CD1c-positive myeloid dendritic cell (primary cell): ENCODE results near the gene VTA1.
"Not testable (repeated sequence)": the region's sequence is repeated elsewhere in the genome, so short reads cannot be mapped to it uniquely, and the experiment has no call there.

ENCODE experiments used
- DNase-seq: peaks from one replicate; pipeline ENCODE4 v3.0.0-alpha.2; 2016; ENCODE audit errors: extremely low spot score

Gene VTA1

GRCh38 chr6:142225552-142225951 lies 78.5 kb downstream of the VTA1 start:
- DNase-seq: no peak

DNA sequence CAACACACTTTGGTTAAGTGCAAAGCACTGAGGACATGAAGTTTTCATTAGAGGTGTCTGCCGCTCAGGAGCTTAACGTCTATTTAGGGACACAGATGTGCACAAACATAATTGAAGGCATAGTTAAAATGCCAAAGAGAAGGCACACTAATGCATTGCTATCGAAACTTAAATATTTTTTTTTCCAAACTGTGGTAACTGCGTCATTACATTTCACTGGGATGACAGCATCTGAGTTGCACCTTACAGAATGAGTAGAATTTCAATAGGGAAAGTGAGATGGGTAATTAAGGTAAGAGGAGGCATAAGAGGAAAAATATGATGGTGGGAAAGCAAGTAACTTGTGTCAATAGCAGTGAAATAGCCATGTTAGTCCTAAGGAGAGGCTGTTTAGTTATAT lies 79.7 kb downstream of the VTA1 start:
- DNase-seq: no peak

DNA sequence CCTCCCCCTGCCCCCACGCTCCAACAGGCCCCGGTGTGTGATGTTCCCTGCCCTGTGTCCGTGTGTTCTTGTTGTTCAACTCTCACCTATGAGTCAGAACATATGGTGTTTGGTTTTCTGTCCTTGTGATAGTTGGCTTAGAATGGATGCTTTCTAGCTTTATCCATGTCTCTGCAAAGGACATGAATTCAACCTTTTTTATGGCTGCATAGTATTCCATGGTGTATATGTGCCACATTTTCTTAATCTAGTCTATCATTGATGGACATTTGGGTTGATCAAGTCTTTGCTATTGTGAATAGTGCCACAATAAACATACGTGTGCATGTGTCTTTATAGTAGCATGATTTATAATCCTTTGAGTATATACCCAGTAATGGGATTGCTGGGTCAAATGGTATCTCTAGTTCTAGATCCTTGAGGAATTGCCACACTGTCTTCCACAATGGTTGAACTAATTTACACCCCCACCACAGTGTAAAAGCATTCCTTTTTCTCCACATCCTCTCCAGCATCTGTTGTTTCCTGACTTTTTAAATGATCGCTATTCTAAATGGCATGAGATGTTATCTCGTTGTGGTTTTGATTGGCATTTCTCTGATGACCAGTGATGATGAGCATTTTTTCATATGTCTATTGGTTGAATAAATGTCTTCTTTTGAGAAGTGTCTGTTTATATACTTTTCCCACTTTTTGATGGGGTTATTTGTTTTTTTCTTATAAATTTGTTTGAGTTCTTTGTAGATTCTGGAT lies 82.6 kb downstream of the VTA1 start:
- not testable (repeated sequence) for DNase-seq

DNA sequence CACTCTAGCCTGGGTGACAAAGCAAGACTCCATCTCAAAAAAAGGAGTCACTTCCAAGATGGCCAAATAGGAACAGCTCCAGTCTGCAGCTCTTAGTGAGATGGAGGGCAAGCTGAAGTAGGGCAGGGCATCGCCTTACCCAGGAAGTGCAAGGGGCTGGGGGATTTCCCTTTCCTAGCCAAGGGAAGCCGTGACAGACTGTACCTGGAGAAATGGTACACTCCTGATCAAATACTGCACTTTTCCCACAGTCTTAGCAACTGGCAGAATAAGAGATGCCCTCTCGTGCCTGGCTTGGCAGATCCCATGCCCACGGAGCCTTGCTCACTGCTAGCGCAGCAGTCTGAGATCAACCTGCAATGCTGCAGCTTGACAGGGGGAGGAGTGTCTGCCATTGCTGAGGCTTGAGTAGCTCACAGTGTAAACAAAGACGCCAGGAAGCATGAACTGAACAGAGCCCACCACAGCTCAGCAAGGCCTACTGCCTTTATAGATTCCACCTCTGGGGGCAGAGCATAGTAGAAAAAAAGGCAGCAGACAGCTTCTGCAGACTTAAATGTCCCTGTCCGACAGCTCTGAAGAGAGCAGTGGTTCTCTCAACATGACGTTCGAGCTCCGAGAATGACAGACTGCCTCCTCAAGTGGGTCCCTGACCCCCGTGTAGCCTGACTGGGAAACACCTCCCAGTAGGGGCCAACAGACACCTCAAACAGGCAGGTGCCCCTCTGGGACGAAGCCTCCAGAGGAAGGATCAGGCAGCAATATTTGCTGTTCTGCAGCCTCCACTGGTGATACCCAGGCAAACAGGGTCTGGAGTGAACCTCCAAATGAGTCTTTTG lies 85.4 kb downstream of the VTA1 start:
- not testable (repeated sequence) for DNase-seq

DNA sequence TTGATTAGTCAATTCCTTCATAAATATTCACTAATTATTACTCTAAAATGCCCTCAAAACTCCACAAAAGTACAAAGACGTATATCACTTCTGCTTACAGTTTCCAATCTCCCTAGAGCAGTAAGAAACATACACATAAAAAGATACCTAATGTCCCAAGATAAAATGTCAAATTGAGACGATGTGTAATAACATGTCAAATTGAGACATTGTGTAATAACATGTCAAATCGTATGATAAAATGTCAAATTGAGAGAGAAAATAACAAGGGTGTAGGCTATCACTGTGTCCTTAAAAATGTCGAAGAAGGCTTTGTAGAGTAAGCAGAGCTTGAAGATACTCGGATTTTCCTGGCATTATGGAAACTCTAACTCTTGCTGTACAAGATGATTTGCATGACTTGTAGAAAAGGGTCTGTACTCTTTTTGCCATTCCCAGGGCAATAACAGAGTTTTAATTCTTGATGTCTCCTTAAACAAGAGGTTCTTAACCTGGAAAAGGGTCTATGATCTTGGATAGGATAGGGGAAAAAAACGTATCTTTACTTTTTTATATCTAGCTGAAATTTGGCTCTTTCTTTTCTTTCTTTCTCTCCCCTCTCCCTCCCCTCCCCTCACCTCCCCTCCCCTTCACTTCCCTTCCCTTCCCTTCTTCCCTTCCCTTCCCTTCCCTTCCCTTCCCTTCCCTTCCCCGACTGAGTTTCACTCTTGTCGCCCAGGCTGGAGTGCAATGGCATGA lies 87.1 kb downstream of the VTA1 start:
- no peak for DNase-seq

DNA sequence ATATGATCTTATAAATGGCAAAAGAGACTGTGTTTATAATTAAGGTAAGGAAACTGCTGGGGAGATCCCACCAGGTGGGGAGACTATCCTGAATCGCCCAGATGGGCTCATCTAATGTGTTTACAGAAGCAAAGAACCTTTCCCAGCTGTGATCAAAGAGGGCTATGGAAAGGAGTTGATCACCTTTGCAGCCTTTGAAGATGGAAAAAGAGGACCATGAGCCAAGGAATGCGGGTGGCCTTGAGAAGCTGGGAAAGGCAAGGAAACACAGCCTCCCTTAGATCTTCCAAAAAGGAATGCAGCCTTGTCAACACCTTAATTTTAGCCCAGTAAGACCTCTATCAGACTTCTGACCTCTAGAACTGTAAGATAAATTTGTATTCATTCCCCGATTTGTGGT lies 88.2 kb downstream of the VTA1 start:
- DNase-seq: no peak

- no peak for DNase-seq
Measured at GRCh38 chr6:142235791-142236190, 88.7 kb downstream of the VTA1 start.

DNA sequence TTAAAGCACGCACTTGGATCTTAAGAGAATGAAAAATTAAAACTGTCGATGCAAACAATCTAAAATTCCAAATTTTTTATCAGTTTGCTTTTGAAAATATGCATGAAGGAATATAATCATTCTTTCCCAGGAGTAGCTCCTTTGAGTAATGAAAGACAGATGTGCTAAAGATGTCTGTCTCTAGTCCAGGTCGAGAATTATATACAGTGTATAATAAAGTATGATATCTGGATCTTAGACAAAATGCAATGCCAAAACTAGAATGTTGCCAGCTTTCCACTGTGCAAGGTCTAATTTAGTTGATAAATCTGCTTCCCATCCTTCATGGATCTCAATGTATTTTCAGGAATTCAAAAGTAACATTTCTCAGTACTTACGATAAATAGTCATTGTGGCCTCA lies 89.6 kb downstream of the VTA1 start:
- no peak for DNase-seq

DNA sequence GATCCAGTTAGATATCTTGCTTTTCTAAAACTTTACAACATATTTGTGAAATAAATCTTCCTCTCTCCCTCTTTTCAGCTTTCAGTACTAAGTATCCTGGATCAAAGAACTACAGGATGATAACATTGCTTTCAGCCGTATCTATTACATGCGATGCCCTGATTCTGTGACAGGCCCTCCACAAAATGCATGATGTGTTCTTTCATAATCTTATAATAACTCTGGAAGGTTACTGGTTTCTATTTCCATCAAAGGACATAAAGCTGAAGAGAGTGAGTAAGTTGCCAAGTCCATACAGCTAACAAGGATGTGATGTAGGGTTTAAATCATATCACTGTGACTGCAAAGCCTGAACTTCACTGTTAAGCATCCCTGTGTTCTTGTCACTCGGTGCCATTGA lies 91.8 kb downstream of the VTA1 start:
- DNase-seq: no peak

DNA sequence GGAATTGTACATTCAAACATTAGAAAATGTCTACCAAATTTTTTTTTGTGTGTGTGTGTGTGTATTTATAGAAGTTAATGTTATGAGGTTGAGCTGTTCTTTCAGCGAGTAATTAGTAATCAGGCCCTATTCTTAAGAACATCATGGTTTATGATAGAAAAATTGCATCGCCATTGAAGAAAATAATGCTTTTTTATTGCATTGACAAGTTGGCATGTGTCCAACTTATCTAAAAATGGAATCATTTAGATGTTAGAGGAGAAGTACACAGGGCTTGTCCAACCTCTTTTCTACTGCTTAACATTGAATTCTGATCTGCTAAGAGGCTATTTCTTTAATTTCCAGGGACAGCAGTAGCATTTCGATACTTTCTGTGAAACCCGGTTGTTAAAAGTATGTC lies 93.1 kb downstream of the VTA1 start:
- DNase-seq: no peak

DNA sequence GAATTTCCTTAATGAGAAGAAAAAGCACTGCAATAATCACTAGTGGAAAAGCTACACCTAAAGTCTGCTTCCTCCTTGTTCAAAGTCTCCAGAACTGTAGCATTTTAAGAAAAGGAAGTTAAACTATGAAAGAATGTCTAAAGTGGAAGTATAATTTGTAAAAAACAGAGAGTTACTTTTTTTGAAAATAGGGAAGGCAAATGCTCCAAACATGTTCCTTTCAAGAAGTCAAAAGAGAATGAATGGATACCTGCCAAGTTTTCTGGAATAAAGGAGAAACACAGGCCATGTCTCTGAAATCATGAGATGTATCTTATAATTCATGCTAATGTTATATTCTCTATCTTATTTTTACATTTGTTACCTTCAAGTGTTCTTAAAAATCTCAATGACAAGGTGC lies 94.0 kb downstream of the VTA1 start:
- no peak for DNase-seq

- DNase-seq: no peak
Measured at GRCh38 chr6:142242269-142242668, 95.2 kb downstream of the VTA1 start.

GRCh38 chr6:142246960-142247359 lies 99.9 kb downstream of the VTA1 start:
- DNase-seq: no peak

GRCh38 chr6:142249266-142249665 lies 102.2 kb downstream of the VTA1 start:
- DNase-seq: no peak

- no peak for DNase-seq
Measured at GRCh38 chr6:142251930-142252445, 104.9 kb downstream of the VTA1 start.

DNA sequence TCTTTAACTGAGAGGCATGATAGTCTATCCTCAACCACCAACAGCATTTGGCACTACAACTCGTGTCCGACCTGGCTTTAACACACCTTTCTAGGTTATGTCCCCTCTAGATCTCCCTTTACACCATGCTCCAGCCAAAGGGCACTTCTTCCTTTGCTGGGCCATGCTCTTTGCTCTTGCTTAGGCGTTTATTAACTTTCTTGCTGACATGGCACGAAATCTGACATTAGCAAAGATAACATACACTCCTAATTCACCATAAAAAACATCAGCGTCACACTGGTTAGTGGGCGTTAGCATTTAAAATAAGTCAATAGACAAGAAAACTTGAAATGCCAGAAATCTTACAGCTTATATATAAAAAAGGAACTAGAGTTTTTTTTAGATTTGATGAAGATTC lies 107.5 kb downstream of the VTA1 start:
- DNase-seq: no peak

DNA sequence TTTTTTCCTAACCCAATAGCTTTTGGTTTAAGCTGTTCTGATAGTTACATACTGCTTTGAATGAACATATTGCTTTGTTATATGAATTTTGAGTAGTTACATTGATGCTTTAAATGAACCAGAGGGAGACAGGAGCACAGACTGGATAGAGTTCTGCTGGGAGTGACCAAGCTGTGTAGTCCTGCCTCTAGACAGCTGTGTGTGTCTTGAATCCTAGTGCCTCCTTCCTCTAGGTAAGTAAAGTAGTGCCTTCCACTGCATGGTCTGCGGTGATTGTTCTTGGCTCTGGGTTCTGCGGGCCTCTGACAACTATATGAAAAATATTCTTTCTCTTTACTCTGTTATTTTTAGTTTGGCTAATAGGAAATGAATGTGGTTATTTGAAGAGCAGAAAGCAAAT lies 108.7 kb downstream of the VTA1 start:
- DNase-seq: no peak

DNA sequence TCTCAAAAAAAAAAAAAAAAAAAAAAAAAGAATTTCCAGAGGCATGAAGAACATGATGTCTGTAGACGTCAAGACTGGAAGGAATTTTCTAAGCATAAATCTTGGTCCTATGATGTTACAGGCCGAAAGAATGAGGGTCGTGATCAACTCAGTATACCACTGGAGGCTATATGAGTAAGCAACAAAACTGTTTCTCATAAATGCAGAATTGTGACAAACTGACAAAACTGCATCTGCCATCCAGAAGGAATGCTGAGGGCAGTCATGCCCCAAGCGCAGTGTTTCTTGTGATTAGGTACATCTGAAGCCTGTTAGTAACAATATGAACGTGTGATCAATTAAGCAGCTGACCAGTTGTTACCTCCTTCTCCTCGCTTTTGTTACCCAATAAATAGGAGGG lies 111.2 kb downstream of the VTA1 start:
- no peak for DNase-seq

DNA sequence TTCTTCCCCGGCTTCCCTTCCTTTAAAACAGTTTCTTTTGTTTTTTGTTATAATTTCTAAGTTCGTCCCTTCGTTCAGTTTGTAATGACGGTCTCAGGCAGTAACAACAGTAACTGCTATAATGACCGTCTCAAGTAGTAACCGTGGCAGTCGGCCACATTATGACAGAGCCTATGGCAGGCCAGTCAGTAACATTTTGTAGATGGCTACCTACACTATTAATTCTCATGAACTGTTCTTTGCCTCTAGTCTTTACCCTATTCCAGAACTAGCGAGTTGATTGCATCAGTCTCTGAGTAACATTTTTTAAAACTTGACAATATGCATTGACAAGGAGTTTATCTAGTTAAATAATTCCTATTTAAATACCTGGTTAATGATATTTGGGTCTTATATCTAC lies 111.7 kb downstream of the VTA1 start:
- DNase-seq: no peak

- DNase-seq: no peak
Measured at GRCh38 chr6:142260748-142261147, 113.7 kb downstream of the VTA1 start.

GRCh38 chr6:142262231-142262630 lies 115.2 kb downstream of the VTA1 start:
- DNase-seq: no peak

DNA sequence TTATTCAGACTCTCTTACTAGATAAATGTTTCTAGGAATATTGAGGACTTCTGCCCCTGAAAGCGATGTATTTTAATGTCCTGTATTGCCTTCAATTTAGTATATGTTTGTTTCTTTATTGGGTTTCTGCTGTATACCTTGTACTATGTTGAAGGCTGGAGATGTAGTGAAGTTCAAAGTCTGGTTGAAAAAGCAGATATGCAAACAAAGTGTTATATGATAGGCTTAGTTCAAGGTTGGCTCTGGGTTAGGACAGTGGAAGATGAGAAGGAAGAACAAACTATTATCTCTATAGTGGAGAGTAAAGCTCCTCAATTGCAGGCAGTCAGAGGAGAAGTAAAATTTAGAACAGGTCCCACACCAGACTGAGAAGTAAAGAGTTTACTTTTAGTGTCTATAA lies 118.4 kb downstream of the VTA1 start:
- DNase-seq: no peak
